Smooth muscle cell (in vitro differentiated cells): ENCODE data around the gene RNF4. TPM values are rescaled to one million over a fixed set of nuclear protein-coding genes. Genes with fewer than 3 reads are reported as not detected.

ENCODE experiments used
- DNase-seq: peaks from one replicate; lab custom pipeline; 2025; ENCODE audit not compliant: unreplicated experiment; lab: John Stamatoyannopoulos, UW
- H2AFZ ChIP-seq: fragments of 200-600 bp; sonication (generic); 2 replicates; pipeline ENCODE4 v1.6.0; 2016; ENCODE audit warnings: antibody characterized with exemption, low read depth, mild to moderate bottlenecking
- H3F3A ChIP-seq: fragments of 200-600 bp; sonication (generic); 2 replicates; pipeline ENCODE4 v1.6.0; 2017; ENCODE audit warnings: antibody characterized with exemption, low read depth
- H3K27ac ChIP-seq: fragments of 200-600 bp; sonication (generic); 2 replicates; pipeline ENCODE4 v1.5.1; 2016; ENCODE audit warnings: low read depth, mild to moderate bottlenecking
- H3K27me3 ChIP-seq: fragments of 200-600 bp; sonication (generic); 2 replicates; pipeline ENCODE4 v1.6.1; 2016; ENCODE audit warnings: low read depth, mild to moderate bottlenecking
- H3K36me3 ChIP-seq: fragments of 200-600 bp; sonication (generic); 2 replicates; pipeline ENCODE4 v1.5.1; 2016; ENCODE audit warnings: low read depth
- H3K4me1 ChIP-seq: fragments of 200-600 bp; sonication (generic); 2 replicates; pipeline ENCODE4 v1.5.1; 2016; ENCODE audit warnings: low read depth
- H3K4me2 ChIP-seq: fragments of 200-600 bp; sonication (generic); 2 replicates; pipeline ENCODE4 v1.6.0; 2016; ENCODE audit warnings: mild to moderate bottlenecking
- H3K4me3 ChIP-seq: fragments of 200-600 bp; sonication (generic); 2 replicates; pipeline ENCODE4 v1.5.1; 2016; ENCODE audit warnings: mild to moderate bottlenecking
- H3K79me2 ChIP-seq: fragments of 200-600 bp; sonication (generic); 2 replicates; pipeline ENCODE4 v1.6.0; 2016; ENCODE audit warnings: low read depth, mild to moderate bottlenecking
- H3K9ac ChIP-seq: fragments of 200-600 bp; sonication (generic); 2 replicates; pipeline ENCODE4 v1.6.0; 2016; ENCODE audit warnings: low read depth
- H3K9me3 ChIP-seq: fragments of 200-600 bp; sonication (generic); replicated peaks from 2 replicates; pipeline ENCODE4 v1.5.1; 2016; ENCODE audit warnings: low read depth
- H4K20me1 ChIP-seq: fragments of 200-600 bp; sonication (generic); 2 replicates; pipeline ENCODE4 v1.6.0; 2016; ENCODE audit warnings: low read depth
- WGBS: methylation state at CpG from one replicate; pipeline ENCODE4 v1.1.7; 2016; ENCODE audit warnings: low lambda C conversion rate; 5-methylcytosine and 5-hydroxymethylcytosine counted together
- polyA plus RNA-seq: library from polyadenylated mRNA; unstranded; fragments of >200 nt; fragmentation: Nextera tagmentation; extraction: Ambion mirVana; gene quantifications from 2 replicates; pipeline ENCODE4 v1.2.1, GENCODE V29; 2016
- total RNA-seq: library from RNA; depleted of rRNA; stranded (reverse); fragments of >200 nt; gene quantifications from 2 replicates; pipeline ENCODE4 v1.2.3, GENCODE V29; 2014
- TF ChIP-seq, protein P1 (sequence below): fragments of 200-600 bp; sonication (generic); IDR thresholded peaks from 2 replicates; pipeline ENCODE4 v1.5.1; 2017; ENCODE audit warnings: borderline replicate concordance, mild to moderate bottlenecking, antibody characterized with exemption; ENCODE audit not compliant: insufficient read depth, poor library complexity, severe bottlenecking

The RNF4 gene
- total and polyA plus RNA-seq, 2 experiments from 2014 or later = 47.3 to 47.8 TPM

DNA sequence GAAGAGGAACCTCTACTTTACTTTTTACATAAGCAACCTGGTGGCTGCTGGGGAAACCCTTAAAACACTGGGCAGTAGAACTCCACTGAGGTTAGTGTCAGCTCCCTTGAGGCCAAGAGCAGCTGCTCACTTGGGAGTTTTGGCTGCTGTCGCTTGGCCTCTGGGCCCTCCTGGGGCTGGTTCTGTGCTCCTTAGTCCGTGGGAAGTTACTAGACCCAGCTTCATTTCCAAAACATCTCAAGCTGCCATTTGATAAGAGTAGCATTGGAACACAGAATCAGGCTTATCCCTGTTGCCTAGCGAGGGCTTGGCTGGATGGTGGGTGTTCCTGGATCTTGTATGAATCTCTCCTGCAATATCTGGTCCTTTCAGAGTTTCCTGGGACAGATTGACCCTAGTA lies 26.1 kb downstream of the RNF4 start:
- Histone ChIP-seq H3F3A (no peaks in the 10 kb centered on the region), H2AFZ (no peak overlapping the region), H3K9ac (no peak overlapping the region), H3K79me2 (peaks cover 57% of the 10 kb centered on the region), H3K4me2 (no peak overlapping the region), H3K27ac (no peak overlapping the region), H3K4me1 (no peaks in the 10 kb centered on the region), H4K20me1 (peaks cover 98% of the 10 kb centered on the region), H3K36me3 (peaks cover 14% of the 10 kb centered on the region), H3K4me3 (no peak overlapping the region), H3K27me3 (no peaks in the 10 kb centered on the region), H3K9me3 (no peaks in the 10 kb centered on the region)
- 100% methylated on average over 3 of the region's 3 CpGs for WGBS
- TF ChIP-seq, protein P1, sequence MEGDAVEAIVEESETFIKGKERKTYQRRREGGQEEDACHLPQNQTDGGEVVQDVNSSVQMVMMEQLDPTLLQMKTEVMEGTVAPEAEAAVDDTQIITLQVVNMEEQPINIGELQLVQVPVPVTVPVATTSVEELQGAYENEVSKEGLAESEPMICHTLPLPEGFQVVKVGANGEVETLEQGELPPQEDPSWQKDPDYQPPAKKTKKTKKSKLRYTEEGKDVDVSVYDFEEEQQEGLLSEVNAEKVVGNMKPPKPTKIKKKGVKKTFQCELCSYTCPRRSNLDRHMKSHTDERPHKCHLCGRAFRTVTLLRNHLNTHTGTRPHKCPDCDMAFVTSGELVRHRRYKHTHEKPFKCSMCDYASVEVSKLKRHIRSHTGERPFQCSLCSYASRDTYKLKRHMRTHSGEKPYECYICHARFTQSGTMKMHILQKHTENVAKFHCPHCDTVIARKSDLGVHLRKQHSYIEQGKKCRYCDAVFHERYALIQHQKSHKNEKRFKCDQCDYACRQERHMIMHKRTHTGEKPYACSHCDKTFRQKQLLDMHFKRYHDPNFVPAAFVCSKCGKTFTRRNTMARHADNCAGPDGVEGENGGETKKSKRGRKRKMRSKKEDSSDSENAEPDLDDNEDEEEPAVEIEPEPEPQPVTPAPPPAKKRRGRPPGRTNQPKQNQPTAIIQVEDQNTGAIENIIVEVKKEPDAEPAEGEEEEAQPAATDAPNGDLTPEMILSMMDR = no peak
- DNase-seq = no peak

DNA sequence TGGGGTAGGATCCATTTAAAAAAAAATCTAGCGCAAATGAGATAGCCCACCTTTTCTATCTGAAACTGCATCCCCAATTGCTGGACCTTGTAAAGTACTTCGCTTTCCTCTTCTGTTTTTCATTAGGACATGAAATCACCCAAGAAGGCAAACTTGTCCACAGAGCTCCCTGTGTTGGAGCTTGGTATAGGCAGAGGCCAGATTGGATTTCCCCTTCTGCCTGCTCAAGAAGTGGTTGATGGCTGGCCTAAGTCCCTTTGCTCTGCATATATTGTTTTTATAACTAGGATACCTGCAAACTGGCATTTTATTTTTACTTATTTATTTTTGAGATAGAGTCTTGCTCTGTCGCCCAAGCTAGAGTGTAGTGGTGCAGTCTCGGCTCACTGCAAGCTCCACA lies 28.4 kb downstream of the RNF4 start:
- DNase-seq = no peak
- H2AFZ ChIP-seq = no peak overlapping the region
- TF ChIP-seq, protein P1 = no peak
- peaks cover 98% of the 10 kb centered on the region for H4K20me1 ChIP-seq
- H3F3A ChIP-seq = no peaks in the 10 kb centered on the region
- H3K36me3 ChIP-seq = peaks cover 14% of the 10 kb centered on the region
- WGBS = 92% methylated on average over 4 of the region's 4 CpGs
- H3K27ac ChIP-seq = no peak overlapping the region
- H3K4me1 ChIP-seq = no peaks in the 10 kb centered on the region
- H3K4me2 ChIP-seq = no peak overlapping the region
- no peaks in the 10 kb centered on the region for H3K9me3 ChIP-seq
- H3K79me2 ChIP-seq = peaks cover 44% of the 10 kb centered on the region
- no peaks in the 10 kb centered on the region for H3K27me3 ChIP-seq
- no peak overlapping the region for H3K9ac ChIP-seq
- H3K4me3 ChIP-seq = no peak overlapping the region

DNA sequence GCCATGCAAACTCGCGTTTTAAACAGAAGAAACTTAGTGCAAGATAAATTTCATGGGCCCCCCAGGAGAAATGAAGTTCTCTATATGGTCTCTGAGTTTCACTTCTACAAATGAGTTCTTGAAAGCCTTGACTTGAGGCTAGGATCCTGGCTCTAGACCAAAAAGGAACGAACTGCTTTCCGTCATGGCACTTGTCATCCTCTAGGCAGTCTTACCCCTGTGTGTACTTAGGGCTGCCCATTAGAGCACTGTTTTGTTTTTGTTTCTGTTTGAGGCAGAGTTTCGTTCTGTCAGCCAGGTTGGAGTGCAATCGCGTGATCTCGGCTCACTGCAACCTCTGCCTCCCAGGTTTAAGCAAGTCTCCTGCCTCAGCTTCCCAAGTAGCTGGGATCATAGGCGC lies 29.0 kb downstream of the RNF4 start:
- Histone ChIP-seq H3K4me1 (no peaks in the 10 kb centered on the region), H3F3A (no peaks in the 10 kb centered on the region), H4K20me1 (peaks cover 96% of the 10 kb centered on the region), H3K4me2 (no peak overlapping the region), H3K27me3 (no peaks in the 10 kb centered on the region), H3K4me3 (no peak overlapping the region), H3K9ac (no peak overlapping the region), H3K36me3 (peaks cover 14% of the 10 kb centered on the region), H3K9me3 (no peaks in the 10 kb centered on the region), H3K79me2 (peaks cover 38% of the 10 kb centered on the region), H2AFZ (no peak overlapping the region), H3K27ac (no peak overlapping the region)
- no peak for DNase-seq
- WGBS = 94% methylated on average over 9 of the region's 9 CpGs
- TF ChIP-seq, protein P1 = no peak

DNA sequence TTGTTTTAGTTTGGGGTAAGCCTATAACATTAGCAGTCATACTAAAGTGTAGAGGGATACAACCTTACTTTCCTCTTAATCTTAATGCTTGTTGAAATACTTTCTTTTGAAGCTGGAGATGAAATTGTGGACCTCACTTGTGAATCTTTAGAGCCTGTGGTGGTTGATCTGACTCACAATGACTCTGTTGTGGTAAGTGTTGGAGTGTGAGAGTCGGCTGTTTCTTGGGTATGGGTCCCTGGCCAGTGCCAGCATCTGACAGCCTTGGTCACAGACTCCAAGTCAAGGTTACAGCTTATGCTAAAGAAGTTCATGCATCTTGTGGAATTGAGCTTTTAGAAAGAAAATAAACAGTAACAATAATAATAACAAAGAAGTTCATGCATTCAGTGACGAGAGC lies 31.6 kb downstream of the RNF4 start:
- 81% methylated on average over 2 of the region's 2 CpGs for WGBS
- Histone ChIP-seq H3K79me2 (peaks cover 27% of the 10 kb centered on the region), H3K27me3 (no peaks in the 10 kb centered on the region), H3F3A (no peaks in the 10 kb centered on the region), H4K20me1 (peaks cover 94% of the 10 kb centered on the region), H2AFZ (no peak overlapping the region), H3K9ac (no peak overlapping the region), H3K4me3 (no peak overlapping the region), H3K9me3 (no peaks in the 10 kb centered on the region), H3K4me2 (no peak overlapping the region), H3K27ac (no peak overlapping the region), H3K4me1 (no peaks in the 10 kb centered on the region), H3K36me3 (peaks cover 14% of the 10 kb centered on the region)
- DNase-seq = no peak
- TF ChIP-seq, protein P1 = no peak
